OCI-LY1 (cell line): Measurements from ENCODE around the gene TMEM72.

Experiments used
- EZH2 ChIP-seq: fragments of 200-600 bp; sonication (generic), shearing (Covaris generic); IDR thresholded peaks from 2 replicates; pipeline ENCODE4 v1.8.0; 2017; ENCODE audit warnings: borderline replicate concordance, mixed run types, mild to moderate bottlenecking, antibody characterized with exemption, low read length, moderate library complexity, mixed read lengths
- TF ChIP-seq, protein P1 (sequence below): fragments of 200-600 bp; sonication (generic), shearing (Covaris generic); IDR thresholded peaks from 2 replicates; pipeline ENCODE4 v1.5.1; 2017; ENCODE audit warnings: mild to moderate bottlenecking, antibody characterized with exemption, low read length, moderate library complexity, mixed read lengths

DNA sequence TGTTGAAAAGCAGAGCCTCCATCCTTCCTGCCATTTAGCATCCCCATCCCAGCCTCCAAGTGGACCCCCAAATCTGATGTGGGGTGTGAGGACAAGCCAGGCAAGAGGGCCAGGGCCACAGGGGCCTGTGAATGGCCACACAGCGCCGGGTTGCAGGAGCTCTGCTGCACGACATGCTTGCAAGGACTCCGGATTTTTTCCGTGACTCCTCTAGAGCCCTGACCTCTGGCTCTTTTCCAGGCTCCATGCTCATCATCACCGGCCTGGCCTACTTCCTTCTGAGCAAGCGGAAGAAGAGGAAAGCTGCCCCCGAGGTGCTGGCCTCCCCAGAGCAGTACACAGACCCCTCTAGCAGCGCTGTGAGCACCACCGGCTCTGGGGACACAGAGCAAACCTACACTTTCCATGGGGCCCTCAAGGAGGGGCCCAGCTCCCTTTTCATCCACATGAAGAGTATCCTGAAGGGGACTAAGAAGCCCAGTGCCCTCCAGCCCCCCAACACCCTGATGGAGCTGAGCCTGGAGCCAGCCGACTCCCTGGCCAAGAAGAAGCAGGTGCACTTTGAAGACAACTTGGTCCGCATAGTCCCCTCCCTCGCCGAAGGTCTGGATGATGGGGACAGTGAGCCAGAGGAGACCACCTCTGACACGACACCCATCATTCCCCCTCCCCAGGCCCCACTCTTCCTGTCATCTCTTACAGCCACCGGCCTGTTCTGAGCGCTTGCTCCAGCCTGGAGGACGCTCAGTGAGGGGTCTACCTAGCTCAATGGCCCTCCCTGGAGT, 23.5 kb downstream of the TMEM72 start:
- TF ChIP-seq, protein P1, sequence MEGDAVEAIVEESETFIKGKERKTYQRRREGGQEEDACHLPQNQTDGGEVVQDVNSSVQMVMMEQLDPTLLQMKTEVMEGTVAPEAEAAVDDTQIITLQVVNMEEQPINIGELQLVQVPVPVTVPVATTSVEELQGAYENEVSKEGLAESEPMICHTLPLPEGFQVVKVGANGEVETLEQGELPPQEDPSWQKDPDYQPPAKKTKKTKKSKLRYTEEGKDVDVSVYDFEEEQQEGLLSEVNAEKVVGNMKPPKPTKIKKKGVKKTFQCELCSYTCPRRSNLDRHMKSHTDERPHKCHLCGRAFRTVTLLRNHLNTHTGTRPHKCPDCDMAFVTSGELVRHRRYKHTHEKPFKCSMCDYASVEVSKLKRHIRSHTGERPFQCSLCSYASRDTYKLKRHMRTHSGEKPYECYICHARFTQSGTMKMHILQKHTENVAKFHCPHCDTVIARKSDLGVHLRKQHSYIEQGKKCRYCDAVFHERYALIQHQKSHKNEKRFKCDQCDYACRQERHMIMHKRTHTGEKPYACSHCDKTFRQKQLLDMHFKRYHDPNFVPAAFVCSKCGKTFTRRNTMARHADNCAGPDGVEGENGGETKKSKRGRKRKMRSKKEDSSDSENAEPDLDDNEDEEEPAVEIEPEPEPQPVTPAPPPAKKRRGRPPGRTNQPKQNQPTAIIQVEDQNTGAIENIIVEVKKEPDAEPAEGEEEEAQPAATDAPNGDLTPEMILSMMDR, result no peak
- no peak for TF ChIP-seq EZH2
